GM12872 (cell line): ENCODE results near the gene GABBR2.

Source experiments
- TF ChIP-seq, protein P1 (sequence below): IDR thresholded peaks from 3 replicates; pipeline ENCODE4 v1.5.1; 2011; ENCODE audit warnings: low read depth, mild to moderate bottlenecking, low read length, moderate library complexity; ENCODE audit not compliant: insufficient read depth

The GABBR2 gene

DNA sequence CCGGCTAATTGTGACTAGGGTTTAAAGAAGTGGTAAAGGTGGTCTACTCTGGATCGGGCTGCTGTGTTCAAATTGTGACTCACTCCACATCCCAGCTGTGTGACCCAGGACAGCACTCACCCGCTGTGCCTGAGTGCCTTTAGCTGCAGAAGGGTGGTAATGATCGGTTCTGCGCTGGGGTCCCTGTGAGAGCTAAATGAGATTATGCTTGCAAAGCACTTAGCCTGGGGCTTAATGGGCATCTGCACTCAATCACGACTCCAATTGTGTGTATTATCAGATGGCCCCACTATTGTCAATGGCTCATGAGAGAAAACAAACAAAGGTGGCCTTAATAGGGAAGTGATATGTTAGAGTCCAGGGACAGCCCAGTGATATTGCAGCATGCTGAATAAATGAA is 428.2 kb downstream of the GABBR2 start:
- TF ChIP-seq, protein P1, sequence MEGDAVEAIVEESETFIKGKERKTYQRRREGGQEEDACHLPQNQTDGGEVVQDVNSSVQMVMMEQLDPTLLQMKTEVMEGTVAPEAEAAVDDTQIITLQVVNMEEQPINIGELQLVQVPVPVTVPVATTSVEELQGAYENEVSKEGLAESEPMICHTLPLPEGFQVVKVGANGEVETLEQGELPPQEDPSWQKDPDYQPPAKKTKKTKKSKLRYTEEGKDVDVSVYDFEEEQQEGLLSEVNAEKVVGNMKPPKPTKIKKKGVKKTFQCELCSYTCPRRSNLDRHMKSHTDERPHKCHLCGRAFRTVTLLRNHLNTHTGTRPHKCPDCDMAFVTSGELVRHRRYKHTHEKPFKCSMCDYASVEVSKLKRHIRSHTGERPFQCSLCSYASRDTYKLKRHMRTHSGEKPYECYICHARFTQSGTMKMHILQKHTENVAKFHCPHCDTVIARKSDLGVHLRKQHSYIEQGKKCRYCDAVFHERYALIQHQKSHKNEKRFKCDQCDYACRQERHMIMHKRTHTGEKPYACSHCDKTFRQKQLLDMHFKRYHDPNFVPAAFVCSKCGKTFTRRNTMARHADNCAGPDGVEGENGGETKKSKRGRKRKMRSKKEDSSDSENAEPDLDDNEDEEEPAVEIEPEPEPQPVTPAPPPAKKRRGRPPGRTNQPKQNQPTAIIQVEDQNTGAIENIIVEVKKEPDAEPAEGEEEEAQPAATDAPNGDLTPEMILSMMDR = no peak

DNA sequence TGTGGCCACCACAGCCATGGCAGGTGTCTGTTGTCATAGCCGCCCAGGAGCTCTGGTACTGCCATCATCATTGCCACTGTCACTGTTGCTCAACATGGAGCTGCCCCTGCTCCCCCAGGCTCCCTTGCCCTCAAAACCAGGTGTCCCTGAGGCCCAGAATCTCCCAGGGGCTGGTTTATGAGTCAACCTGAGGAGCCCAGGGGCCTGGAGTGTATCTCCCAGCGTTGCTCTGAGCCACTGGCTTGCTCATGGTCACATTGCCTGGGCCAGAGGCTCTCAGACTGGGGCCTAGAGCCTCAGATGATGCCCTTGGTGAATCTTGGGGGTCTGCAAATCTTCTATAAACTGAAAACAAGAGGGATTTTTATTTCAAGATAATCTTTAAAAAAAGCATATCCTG is 428.6 kb downstream of the GABBR2 start:
- TF ChIP-seq, protein P1 = no peak

DNA sequence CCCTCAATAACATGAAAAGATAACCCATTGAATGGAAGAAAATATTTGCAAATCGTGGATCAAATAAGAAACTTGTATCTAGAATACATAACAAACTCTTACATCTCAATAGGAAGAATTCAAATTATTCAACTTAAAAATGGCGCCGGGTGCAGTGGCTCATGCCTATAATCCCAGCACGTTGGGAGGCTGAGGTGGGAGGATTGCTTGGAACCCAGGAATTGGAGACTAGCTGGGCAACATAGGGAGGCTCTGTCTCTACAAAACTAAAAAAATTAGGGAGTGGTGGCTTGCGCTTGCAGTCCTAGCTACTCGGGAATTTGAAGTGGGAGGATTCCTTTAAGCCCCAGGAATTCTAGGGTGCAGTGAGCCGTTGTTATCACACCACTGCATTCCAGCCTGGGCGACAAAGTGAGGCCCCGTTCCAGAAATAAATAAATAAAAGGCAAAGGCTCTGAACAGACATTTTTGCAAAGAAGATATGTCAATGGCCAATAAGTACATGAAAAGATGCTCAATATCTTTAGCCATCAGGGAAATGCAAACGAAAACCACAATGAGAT is 431.7 kb downstream of the GABBR2 start:
- TF ChIP-seq, protein P1 = no peak

DNA sequence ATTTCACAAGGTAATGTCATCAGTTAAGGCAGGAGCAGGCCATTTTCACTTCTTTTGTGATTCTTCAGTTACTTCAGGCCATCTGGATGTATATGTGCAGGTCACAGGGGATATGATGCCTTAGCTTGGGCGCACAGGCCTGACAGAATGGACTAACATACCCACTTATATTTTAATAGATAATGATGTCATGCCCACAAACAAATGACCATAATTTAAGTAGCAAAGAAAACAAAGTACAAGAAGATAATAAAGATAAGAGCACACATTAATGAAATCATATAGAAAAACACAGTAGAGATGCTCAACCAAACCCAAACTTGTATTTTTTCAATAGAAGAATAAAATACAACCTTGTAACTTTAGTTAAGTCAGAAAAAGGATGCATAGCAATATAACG is 433.6 kb downstream of the GABBR2 start:
- TF ChIP-seq, protein P1 = no peak

DNA sequence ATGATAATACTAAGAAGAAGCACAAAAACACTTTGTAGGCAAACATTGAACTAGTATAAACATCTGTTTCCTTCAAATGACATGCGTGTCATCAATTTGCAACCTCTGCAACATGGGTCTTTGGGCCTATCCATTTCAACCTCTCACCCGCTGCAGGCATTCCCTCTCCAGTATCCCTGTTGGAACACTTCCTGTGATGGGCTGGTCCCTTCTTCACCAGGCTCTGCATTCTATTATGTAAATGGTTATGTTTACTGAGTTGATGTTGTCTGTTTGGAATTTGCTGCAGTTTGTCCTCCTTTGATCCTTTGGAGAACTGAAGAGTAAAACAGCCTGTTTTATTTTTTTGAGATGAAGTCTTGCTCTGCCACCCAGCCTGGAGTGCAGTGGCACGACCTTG is 436.7 kb downstream of the GABBR2 start:
- TF ChIP-seq, protein P1 = no peak

DNA sequence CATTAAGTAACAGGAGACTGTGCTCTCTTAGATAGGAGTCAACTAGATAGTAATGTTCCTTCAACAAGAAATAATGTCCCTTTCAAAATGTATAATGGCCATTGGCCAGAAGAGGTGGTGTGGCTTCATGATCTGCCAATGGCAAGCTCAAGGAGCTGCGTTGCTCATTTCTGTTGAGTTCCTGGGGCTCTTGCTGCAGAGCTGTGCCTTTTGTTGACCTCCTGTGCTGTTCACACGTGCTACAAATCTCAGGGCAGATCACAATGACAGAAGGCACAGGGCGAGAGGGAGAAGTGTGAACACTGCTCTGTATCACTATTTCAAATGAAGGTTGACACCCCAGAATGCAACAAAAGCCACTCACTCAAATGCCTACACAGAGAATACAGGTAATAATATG is 437.3 kb downstream of the GABBR2 start:
- TF ChIP-seq, protein P1 = no peak

DNA sequence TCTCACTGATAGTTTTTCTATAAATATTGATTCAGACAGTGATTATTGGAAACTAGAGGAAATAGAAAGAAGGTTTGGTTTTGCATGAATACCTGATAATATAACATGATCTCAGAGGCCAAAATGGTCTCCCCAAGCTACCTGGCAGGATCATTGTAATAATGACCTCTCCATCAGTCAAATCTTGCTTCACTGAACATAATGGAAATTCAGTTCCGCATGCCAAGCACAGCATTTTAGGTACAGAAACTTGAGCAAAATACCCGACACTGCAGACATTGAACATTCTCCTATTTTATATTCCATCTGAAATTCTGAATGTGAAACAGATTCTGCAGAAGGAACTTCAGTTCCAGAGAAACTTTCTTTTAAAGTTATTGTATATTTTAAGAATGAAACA is 444.2 kb downstream of the GABBR2 start:
- TF ChIP-seq, protein P1 = no peak
